ENCODE results near the gene NRXN3.

Gene NRXN3

GRCh38 chr14:78202163-78202562 is 32.0 kb downstream of the NRXN3 start:
- no peak for TF ChIP-seq CTCF (conservative IDR thresholded peaks at IDR 0.05; ENCODE audit: low read length)
- DNase-seq (ENCODE audit: low read depth), result no peak
- H3K4me3 ChIP-seq (ENCODE audit: low read length), result no peak overlapping the region

GRCh38 chr14:78202976-78203375 is 32.8 kb downstream of the NRXN3 start:
- TF ChIP-seq CTCF (conservative IDR thresholded peaks at IDR 0.05; ENCODE audit: low read length), result no peak
- no peak for DNase-seq (ENCODE audit: low read depth)
- no peak overlapping the region for H3K4me3 ChIP-seq (ENCODE audit: low read length)

- no peak overlapping the region for H3K4me3 ChIP-seq (ENCODE audit: low read length)
- no peak for DNase-seq (ENCODE audit: low read depth)
- no peak for TF ChIP-seq CTCF (conservative IDR thresholded peaks at IDR 0.05; ENCODE audit: low read length)
Observed at GRCh38 chr14:78207414-78207813, 37.2 kb downstream of the NRXN3 start.

GRCh38 chr14:78220273-78220672 is 50.1 kb downstream of the NRXN3 start:
- TF ChIP-seq CTCF (conservative IDR thresholded peaks at IDR 0.05; ENCODE audit: low read length), result no peak
- no peak overlapping the region for H3K4me3 ChIP-seq (ENCODE audit: low read length)
- DNase-seq (ENCODE audit: low read depth), result no peak

- TF ChIP-seq CTCF (conservative IDR thresholded peaks at IDR 0.05; ENCODE audit: low read length), result no peak
Observed at GRCh38 chr14:78222746-78223145, 52.6 kb downstream of the NRXN3 start.

GRCh38 chr14:78227248-78228077 is 57.3 kb downstream of the NRXN3 start:
- no peak overlapping the region for H3K4me3 ChIP-seq (ENCODE audit: low read length)
- TF ChIP-seq CTCF (conservative IDR thresholded peaks at IDR 0.05; ENCODE audit: low read length), result no peak
- no peak for DNase-seq (ENCODE audit: low read depth)

More at GRCh38 chr14:78222746-78223145, 52.6 kb downstream of the NRXN3 start:
- no peak overlapping the region for H3K4me3 ChIP-seq (ENCODE audit: low read length)
- DNase-seq (ENCODE audit: low read depth), result no peak

- H3K4me3 ChIP-seq (ENCODE audit: low read length), result no peak overlapping the region
- DNase-seq (ENCODE audit: low read depth), result no peak
- no peak for TF ChIP-seq CTCF (conservative IDR thresholded peaks at IDR 0.05; ENCODE audit: low read length)
Observed at GRCh38 chr14:78228702-78229327, 58.6 kb downstream of the NRXN3 start.
